ENCODE results near the gene GLYAT. TPM values are rescaled to one million over a fixed set of nuclear protein-coding genes. Genes with fewer than 3 reads are reported as not detected.

The GLYAT gene
- polyA plus RNA-seq, 1 donor from 2014 or later = not detected

DNA sequence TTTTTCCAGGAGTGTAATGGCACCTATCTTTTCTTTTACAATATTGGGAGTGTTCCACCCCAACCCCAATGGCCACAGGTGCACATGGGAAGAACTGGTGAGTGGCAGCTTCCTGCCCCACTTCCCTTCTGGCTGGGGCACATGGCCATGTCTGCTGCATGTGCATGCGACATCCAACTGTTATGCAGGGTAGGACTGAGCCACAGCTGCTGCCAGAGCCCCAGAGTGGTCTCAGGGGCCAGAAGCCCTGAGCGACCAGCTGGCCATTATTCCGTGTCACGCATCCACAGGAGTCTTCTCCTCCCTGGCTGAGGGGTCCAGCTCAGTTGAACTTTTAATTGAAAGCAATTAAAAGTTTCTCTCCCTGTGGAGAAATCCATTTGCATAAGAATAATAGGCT, 8.7 kb upstream of the GLYAT start:
- Histone ChIP-seq H3K4me3 (ENCODE audit: low read length) (no peak overlapping the region), H3K9ac (ENCODE audit: low read length) (no peak overlapping the region), H3K9me2 (ENCODE audit: insufficient read depth, low read length) (no peaks in the 10 kb centered on the region), H3K36me3 (ENCODE audit: insufficient read depth, low read length) (no peaks in the 10 kb centered on the region), H3K27ac (ENCODE audit: low read length) (no peak overlapping the region), H3F3A (ENCODE audit: insufficient read depth, low read length, poor library complexity, severe bottlenecking) (no peaks in the 10 kb centered on the region), H4K20me1 (ENCODE audit: insufficient read depth) (no peaks in the 10 kb centered on the region), H3K79me2 (replicated peaks; ENCODE audit: insufficient read depth, low read length) (no peaks in the 10 kb centered on the region), H3K27me3 (ENCODE audit: insufficient read depth, low read depth, low read length) (no peaks in the 10 kb centered on the region), H2AFZ (ENCODE audit: low read depth, low read length) (no peak overlapping the region), H3K9me3 (ENCODE audit: low read length) (no peaks in the 10 kb centered on the region), H3K4me2 (ENCODE audit: low read length) (no peak overlapping the region)
- TF ChIP-seq SMC3 (conservative IDR thresholded peaks at IDR 0.05; ENCODE audit: poor library complexity) (no peak), RAD21 (conservative IDR thresholded peaks at IDR 0.05) (no peak), EP300 (conservative IDR thresholded peaks at IDR 0.05; ENCODE audit: poor library complexity, severe bottlenecking) (no peak), REST (IDR thresholded peaks at IDR 0.05; ENCODE audit: borderline replicate concordance) (no peak), EZH2 (IDR thresholded peaks at IDR 0.05; ENCODE audit: borderline replicate concordance, insufficient read depth, low read length, poor library complexity, severe bottlenecking) (no peak), MXI1 (conservative IDR thresholded peaks at IDR 0.05; ENCODE audit: poor library complexity, severe bottlenecking) (no peak), TAF1 (IDR thresholded peaks at IDR 0.05; ENCODE audit: low read depth) (no peak), POLR2AphosphoS5 (IDR thresholded peaks at IDR 0.05) (no peak), CTCF (IDR thresholded peaks at IDR 0.05; ENCODE audit: poor library complexity, severe bottlenecking) (no peak)

GRCh38 chr11:58739725-58740430, 8.1 kb upstream of the GLYAT start:
- no peak overlapping the region for H3K4me3 ChIP-seq (ENCODE audit: low read length)
- no peak overlapping the region for H3K4me2 ChIP-seq (ENCODE audit: low read length)
- H4K20me1 ChIP-seq (ENCODE audit: insufficient read depth) = no peaks in the 10 kb centered on the region

More at GRCh38 chr11:58739725-58740430, 8.1 kb upstream of the GLYAT start:
- H2AFZ ChIP-seq (ENCODE audit: low read depth, low read length) = no peak overlapping the region
- no peak for TF ChIP-seq POLR2AphosphoS5 (IDR thresholded peaks at IDR 0.05)
- TF ChIP-seq SMC3 (conservative IDR thresholded peaks at IDR 0.05; ENCODE audit: poor library complexity) = no peak
- TF ChIP-seq RAD21 (conservative IDR thresholded peaks at IDR 0.05) = no peak
- TF ChIP-seq MXI1 (conservative IDR thresholded peaks at IDR 0.05; ENCODE audit: poor library complexity, severe bottlenecking) = no peak
- no peak for TF ChIP-seq REST (IDR thresholded peaks at IDR 0.05; ENCODE audit: borderline replicate concordance)
- no peak for TF ChIP-seq EZH2 (IDR thresholded peaks at IDR 0.05; ENCODE audit: borderline replicate concordance, insufficient read depth, low read length, poor library complexity, severe bottlenecking)
- no peak for TF ChIP-seq EP300 (conservative IDR thresholded peaks at IDR 0.05; ENCODE audit: poor library complexity, severe bottlenecking)
- no peak for TF ChIP-seq CTCF (IDR thresholded peaks at IDR 0.05; ENCODE audit: poor library complexity, severe bottlenecking)
- TF ChIP-seq TAF1 (IDR thresholded peaks at IDR 0.05; ENCODE audit: low read depth) = no peak
- H3K9me3 ChIP-seq (ENCODE audit: low read length) = no peaks in the 10 kb centered on the region
- H3K79me2 ChIP-seq (replicated peaks; ENCODE audit: insufficient read depth, low read length) = no peaks in the 10 kb centered on the region
- H3F3A ChIP-seq (ENCODE audit: insufficient read depth, low read length, poor library complexity, severe bottlenecking) = no peaks in the 10 kb centered on the region
- no peaks in the 10 kb centered on the region for H3K27me3 ChIP-seq (ENCODE audit: insufficient read depth, low read depth, low read length)
- no peaks in the 10 kb centered on the region for H3K36me3 ChIP-seq (ENCODE audit: insufficient read depth, low read length)
- H3K9me2 ChIP-seq (ENCODE audit: insufficient read depth, low read length) = no peaks in the 10 kb centered on the region
- H3K9ac ChIP-seq (ENCODE audit: low read length) = no peak overlapping the region
- H3K27ac ChIP-seq (ENCODE audit: low read length) = no peak overlapping the region
